Memory B cell (primary cell): ENCODE results near the gene SLCO2B1.
"Not testable (repeated sequence)": the region's sequence is repeated elsewhere in the genome, so short reads cannot be mapped to it uniquely, and the experiment has no call there.

ENCODE experiments used
- ATAC-seq: fragments of 150-1000 bp; cut with Tn5 transposase; 2 replicates; pipeline ENCODE4 v1.10.0; 2021; ENCODE audit warnings: low read depth, mild to moderate bottlenecking, moderate library complexity
- DNase-seq, 2 donors: peaks; one replicate each; pipeline ENCODE4 v3.0.0; 2022; ENCODE audit warnings: low spot score in 2 of 2
- H3K27ac Mint-ChIP-seq: one replicate; pipeline ENCODE4 v1.8.0; 2022; ENCODE audit warnings: mild to moderate bottlenecking, moderate library complexity, mixed read lengths
- H3K27me3 Mint-ChIP-seq: one replicate; pipeline ENCODE4 v1.8.0; 2022; ENCODE audit warnings: mixed read lengths
- H3K36me3 Mint-ChIP-seq: one replicate; pipeline ENCODE4 v1.8.0; 2022; ENCODE audit warnings: mild to moderate bottlenecking, mixed read lengths
- H3K4me1 Mint-ChIP-seq: one replicate; pipeline ENCODE4 v1.8.0; 2022; ENCODE audit warnings: mixed read lengths
- H3K4me3 Mint-ChIP-seq: one replicate; pipeline ENCODE4 v1.8.0; 2022; ENCODE audit warnings: mild to moderate bottlenecking, moderate library complexity, mixed read lengths
- H3K9me3 Mint-ChIP-seq: one replicate; pipeline ENCODE4 v1.8.0; 2022; ENCODE audit warnings: mixed read lengths

SLCO2B1 gene, protein sequence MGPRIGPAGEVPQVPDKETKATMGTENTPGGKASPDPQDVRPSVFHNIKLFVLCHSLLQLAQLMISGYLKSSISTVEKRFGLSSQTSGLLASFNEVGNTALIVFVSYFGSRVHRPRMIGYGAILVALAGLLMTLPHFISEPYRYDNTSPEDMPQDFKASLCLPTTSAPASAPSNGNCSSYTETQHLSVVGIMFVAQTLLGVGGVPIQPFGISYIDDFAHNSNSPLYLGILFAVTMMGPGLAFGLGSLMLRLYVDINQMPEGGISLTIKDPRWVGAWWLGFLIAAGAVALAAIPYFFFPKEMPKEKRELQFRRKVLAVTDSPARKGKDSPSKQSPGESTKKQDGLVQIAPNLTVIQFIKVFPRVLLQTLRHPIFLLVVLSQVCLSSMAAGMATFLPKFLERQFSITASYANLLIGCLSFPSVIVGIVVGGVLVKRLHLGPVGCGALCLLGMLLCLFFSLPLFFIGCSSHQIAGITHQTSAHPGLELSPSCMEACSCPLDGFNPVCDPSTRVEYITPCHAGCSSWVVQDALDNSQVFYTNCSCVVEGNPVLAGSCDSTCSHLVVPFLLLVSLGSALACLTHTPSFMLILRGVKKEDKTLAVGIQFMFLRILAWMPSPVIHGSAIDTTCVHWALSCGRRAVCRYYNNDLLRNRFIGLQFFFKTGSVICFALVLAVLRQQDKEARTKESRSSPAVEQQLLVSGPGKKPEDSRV

DNA sequence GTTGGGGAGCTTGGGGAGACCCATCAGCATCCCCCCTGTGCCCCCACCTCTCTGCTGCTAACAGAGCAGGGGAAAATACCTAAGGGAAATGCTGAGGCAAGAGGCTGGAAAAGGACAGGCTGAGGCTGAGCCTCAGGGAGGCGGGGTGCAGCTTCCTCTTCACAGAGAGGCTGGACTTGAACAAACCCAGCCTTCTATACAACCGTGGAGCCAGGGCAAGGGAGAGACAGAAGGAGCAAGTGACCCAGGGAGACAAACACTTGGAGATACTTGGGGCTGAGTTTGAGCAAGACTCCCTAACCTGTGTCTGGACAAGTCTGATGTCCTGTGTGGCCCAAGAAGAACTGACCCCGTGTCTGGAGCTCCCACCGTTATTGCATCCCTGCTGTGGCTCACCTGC is at the start of gene SLCO2B1:
TSS of gene SLCO2B1 (plus strand) at position 229 of the 400 bp plus-strand sequence. CDS start 275 bp downstream, outside the sequence.
- H3K4me1 Mint-ChIP-seq = no peaks in the 10 kb centered on the region
- no peaks in the 10 kb centered on the region for H3K36me3 Mint-ChIP-seq
- no peaks in the 10 kb centered on the region for H3K9me3 Mint-ChIP-seq
- peaks cover 12% of the 10 kb centered on the region for H3K27me3 Mint-ChIP-seq
- DNase-seq (no peak), ATAC-seq (no peak)
- H3K27ac Mint-ChIP-seq = no peak within 1 kb of the TSS
- H3K4me3 Mint-ChIP-seq = no peak within 1 kb of the TSS

DNA sequence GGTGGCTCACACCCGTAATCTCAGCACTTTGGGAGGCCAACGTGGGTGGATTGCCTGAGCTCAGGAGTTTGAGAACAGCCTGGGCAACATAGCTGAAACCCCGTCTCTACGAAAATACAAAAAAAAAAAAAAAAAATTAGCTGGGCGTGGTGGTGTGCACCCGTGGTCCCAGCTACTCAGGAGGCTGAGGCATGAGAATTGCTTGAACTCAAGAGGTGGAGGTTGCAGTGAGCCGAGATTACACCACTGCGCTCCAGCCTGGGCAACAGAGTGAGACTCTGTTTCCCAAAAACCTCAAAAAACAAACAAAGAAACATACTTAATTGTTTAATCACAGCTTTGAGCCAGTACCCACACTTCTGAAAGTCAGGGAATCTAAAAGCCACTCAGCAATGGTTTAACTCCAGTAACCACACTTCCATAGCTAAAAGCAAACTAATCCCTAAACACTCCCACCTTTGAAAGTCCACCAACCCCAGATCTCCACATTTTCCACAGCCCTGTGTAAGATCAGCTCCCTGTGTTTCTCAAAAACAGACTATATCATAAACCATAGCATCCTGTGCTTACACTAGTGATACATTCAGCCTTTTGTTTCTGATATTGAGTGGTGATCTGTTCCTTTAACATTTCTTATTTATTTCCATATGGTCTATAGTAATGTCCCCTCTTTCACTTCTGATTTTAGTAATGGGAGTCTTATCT is 49.3 kb upstream of the SLCO2B1 start:
- ATAC-seq (no peak), DNase-seq (no peak)
- Mint-ChIP-seq H3K9me3 (no peaks in the 10 kb centered on the region), H3K4me3 (no peak overlapping the region), H3K36me3 (no peaks in the 10 kb centered on the region), H3K27ac (no peak overlapping the region), H3K4me1 (no peaks in the 10 kb centered on the region), H3K27me3 (peaks cover 13% of the 10 kb centered on the region)

DNA sequence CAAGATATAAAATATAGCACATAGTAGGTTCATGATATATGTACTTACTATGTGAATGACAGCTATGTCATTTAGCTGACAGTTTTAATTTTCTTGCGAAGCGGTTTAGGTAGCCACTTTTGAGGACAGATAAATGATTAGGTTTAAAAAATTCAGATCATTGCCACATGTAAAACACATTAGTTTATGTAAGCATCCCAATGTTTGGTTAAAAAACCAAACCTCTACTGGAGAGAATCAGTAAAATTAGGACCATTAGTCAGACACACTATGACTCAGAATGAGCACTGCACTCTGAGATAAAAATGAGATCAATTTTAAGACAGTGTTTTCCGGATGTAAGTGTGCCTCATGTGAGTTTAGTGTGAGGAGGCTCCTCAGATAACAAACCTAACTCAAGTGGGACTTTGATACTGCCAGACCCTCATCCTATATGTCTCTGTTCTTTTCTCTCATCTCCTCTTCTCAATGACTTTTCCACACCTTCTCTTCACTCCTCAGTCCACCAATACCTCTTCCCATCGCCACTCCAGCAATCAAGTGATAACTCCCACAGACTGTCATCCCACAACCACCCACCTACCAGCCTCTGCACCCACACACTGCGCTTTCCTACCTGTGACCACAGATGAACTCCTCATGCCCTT is 47.4 kb upstream of the SLCO2B1 start:
- Mint-ChIP-seq H3K4me3 (no peak overlapping the region), H3K27ac (no peak overlapping the region), H3K9me3 (no peaks in the 10 kb centered on the region)

DNA sequence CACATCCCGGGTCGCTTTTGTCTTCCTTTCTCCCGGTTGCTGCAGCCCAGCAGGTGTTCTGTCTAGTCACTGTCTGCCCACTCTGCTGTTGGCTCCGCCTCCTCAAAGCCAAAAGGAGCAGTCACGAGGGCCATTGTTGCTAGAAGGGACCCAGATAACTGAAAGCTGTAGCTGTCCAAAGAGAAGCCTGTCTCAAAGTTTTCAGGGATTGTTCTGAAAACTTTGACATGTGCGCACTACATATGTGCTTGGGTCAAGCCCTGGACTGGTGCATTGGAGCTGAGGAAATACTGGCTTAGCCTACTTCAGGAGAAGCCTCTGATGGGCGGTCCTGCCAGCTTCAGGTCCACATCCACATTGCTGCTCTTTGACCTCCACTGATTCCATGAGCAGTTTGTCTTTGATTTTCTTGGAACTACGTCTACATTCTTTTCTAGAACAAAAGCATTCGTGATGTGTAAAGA is 45.4 kb upstream of the SLCO2B1 start:
- Mint-ChIP-seq H3K36me3 (no peaks in the 10 kb centered on the region), H3K27me3 (peaks cover 12% of the 10 kb centered on the region), H3K9me3 (peaks cover 3% of the 10 kb centered on the region), H3K4me1 (no peaks in the 10 kb centered on the region), H3K27ac (no peak overlapping the region), H3K4me3 (no peak overlapping the region)
- ATAC-seq (no peak), DNase-seq (no peak)

More for the DNA sequence above, 47.4 kb upstream of the SLCO2B1 start:
- ATAC-seq = no peak
- Mint-ChIP-seq H3K36me3 (no peaks in the 10 kb centered on the region), H3K4me1 (no peaks in the 10 kb centered on the region), H3K27me3 (peaks cover 11% of the 10 kb centered on the region)
- DNase-seq = no peak

DNA sequence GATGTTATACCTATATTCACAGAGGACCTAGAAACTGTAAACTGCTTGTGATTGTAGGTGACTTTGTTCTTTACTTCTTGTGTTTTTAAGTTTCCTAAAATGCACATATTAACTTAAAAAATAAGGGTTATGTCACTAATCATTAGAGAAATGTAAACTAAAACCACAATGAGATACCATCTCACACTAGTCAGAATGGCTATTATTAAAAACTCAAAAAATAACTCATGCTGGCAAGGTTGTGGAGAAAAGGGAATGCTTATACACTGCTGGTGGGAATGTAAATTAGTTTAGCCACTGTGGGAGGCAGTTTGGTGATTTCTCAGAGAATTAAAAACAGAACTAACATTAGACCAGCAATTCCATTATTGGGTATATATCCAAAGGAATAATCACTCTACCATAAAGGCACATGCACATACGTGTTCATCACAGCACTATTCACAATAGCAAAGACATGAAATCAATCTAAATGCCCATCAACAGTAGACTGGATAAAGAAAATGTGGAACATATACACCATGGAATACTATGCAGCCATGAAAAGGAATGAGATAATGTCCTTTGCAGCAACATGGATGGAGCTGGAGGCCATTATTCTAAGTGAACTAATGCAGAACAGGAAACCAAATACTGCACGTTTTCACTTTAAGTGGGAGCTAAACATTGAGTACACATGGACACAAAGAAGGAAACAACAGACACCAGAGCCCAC is 44.8 kb upstream of the SLCO2B1 start:
- not testable (repeated sequence) for H3K4me1 Mint-ChIP-seq, DNase-seq, H3K4me3 Mint-ChIP-seq, H3K36me3 Mint-ChIP-seq, H3K27ac Mint-ChIP-seq, ATAC-seq, H3K9me3 Mint-ChIP-seq
- peaks cover 12% of the 10 kb centered on the region for H3K27me3 Mint-ChIP-seq

DNA sequence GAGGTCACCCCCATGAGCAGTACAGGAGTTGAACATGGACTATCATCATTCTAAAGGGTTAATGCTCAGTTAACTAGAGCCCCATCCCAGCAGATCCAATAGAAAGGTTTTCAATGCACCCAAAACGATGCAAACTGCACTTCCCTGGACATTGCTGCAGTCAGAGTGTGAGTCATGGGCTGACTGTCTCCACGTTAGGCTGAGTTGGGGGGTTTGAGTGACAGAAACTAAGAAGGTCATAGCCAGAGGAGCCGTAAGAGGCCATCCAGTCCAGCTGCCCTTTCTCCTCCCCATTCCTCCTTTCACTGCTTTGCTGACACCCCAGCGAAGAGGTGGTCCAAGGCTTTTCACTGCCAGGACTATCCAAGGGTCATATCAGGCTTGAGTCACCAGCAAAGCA is 43.7 kb upstream of the SLCO2B1 start:
- H3K4me3 Mint-ChIP-seq = no peak overlapping the region
- H3K27ac Mint-ChIP-seq = no peak overlapping the region
- H3K9me3 Mint-ChIP-seq = peaks cover 9% of the 10 kb centered on the region
- no peak for DNase-seq
- H3K36me3 Mint-ChIP-seq = no peaks in the 10 kb centered on the region
- peaks cover 10% of the 10 kb centered on the region for H3K27me3 Mint-ChIP-seq
- no peak for ATAC-seq
- H3K4me1 Mint-ChIP-seq = no peaks in the 10 kb centered on the region

DNA sequence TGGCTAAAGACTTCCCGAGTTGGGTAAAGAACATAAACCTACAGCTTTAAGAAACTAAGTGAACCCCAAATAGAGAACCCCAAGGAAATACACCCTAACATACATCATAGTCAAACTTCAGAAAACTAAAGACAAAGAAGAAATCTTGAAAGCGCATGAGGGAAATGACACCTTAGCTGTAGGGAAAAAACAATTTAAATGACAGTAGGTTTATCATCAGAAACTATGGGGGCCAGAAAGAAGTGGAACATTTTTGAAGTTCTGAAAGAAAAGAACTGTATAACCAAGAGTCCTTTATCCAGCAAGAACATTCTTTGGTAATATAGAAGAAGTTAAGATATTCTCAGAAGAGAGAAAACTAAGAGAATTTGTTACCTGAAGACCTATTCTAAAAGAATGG is 38.7 kb upstream of the SLCO2B1 start:
- no peaks in the 10 kb centered on the region for H3K36me3 Mint-ChIP-seq
- H3K27ac Mint-ChIP-seq = no peak overlapping the region
- ATAC-seq (no peak), DNase-seq (no peak)
- peaks cover 16% of the 10 kb centered on the region for H3K27me3 Mint-ChIP-seq
- H3K4me3 Mint-ChIP-seq = no peak overlapping the region
- H3K4me1 Mint-ChIP-seq = no peaks in the 10 kb centered on the region
- H3K9me3 Mint-ChIP-seq = peaks cover 21% of the 10 kb centered on the region

DNA sequence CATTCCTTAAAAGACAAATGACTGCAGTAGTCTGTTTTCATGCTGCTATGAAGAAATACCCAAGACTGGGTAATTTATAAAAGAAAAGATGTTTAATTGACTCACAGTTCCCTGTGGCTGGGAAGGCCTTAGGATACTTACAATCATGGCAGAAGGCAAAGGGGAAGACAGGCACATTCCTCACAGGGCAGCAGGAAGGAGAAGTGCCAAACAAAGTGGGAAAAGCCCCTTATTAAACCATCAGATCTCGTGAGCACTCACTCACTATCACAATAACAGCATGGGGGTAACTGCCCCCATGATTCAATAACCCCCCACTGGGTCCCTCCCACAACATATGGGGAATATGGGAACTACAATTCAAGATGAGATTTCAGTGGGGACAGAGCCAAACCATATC is 37.9 kb upstream of the SLCO2B1 start:
- peaks cover 21% of the 10 kb centered on the region for H3K9me3 Mint-ChIP-seq
- no peak overlapping the region for H3K4me3 Mint-ChIP-seq
- H3K36me3 Mint-ChIP-seq = no peaks in the 10 kb centered on the region
- DNase-seq (no peak), ATAC-seq (no peak)
- H3K27me3 Mint-ChIP-seq = peaks cover 16% of the 10 kb centered on the region
- no peaks in the 10 kb centered on the region for H3K4me1 Mint-ChIP-seq
- H3K27ac Mint-ChIP-seq = no peak overlapping the region

DNA sequence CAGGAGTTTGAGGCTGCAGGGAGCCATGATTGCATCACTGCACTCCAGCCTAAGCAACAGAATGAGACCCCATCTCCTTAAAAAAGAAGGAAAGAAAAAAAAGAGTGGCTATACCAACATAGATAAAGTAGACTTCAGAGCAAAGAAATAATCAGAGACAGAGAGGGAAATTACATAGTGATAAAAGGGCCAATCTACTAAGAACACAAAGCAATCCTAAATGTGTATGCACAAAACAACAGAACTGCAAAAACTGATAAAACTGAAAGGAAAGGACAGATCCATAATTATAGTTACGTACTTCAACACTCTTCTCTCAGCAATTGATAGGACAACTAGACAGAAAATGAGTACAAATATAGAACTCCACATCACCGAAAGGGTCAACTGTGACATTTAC is 36.4 kb upstream of the SLCO2B1 start:
- no peak for ATAC-seq
- Mint-ChIP-seq H3K27ac (no peak overlapping the region), H3K4me3 (no peak overlapping the region), H3K36me3 (no peaks in the 10 kb centered on the region), H3K4me1 (no peaks in the 10 kb centered on the region), H3K27me3 (peaks cover 21% of the 10 kb centered on the region), H3K9me3 (peaks cover 23% of the 10 kb centered on the region)
- DNase-seq = no peak

DNA sequence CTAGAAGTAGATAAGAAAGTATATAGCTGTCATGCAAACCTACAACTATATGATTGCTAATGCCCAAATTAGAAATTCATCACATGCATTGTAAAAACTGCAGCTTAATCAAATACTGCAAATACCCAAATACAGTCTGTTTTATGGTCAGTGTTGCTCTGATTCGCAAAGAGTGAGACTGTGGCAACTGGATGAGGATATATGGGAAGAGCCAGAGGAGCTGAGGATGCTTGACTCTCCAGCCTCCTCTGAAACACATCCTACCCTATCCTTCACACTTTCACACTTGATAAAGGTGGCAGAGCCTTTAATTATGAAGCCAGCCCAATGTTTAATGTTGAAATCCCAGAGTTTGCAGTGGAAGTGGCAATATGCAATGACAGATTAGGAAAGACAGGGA is 32.3 kb upstream of the SLCO2B1 start:
- Mint-ChIP-seq H3K9me3 (peaks cover 9% of the 10 kb centered on the region), H3K4me1 (no peaks in the 10 kb centered on the region), H3K27ac (no peak overlapping the region), H3K4me3 (no peak overlapping the region), H3K36me3 (no peaks in the 10 kb centered on the region), H3K27me3 (peaks cover 18% of the 10 kb centered on the region)
- ATAC-seq (no peak), DNase-seq (no peak)

DNA sequence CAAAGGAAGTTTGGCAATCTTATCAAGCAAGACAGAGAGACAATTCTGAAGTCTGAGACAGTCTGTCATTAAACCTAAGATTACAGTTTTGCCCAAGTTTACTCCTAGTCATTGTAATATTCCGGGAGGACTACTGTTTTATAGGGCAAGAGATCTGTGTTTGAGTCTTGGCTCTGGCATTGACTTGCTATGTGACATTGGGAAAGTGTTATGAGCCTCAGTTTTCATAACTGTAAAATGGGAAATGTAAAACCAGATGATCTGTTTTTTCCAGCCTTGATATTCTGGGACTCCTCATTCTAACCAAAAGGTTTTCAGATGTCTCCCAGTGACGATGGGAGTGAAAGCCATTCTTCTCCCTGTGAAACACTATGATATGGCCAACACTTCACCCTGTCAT is 24.3 kb upstream of the SLCO2B1 start:
- Mint-ChIP-seq H3K27ac (no peak overlapping the region), H3K4me1 (peaks cover 2% of the 10 kb centered on the region), H3K4me3 (no peak overlapping the region), H3K36me3 (no peaks in the 10 kb centered on the region), H3K27me3 (peaks cover 15% of the 10 kb centered on the region), H3K9me3 (peaks cover 3% of the 10 kb centered on the region)
- ATAC-seq (no peak), DNase-seq (no peak)

DNA sequence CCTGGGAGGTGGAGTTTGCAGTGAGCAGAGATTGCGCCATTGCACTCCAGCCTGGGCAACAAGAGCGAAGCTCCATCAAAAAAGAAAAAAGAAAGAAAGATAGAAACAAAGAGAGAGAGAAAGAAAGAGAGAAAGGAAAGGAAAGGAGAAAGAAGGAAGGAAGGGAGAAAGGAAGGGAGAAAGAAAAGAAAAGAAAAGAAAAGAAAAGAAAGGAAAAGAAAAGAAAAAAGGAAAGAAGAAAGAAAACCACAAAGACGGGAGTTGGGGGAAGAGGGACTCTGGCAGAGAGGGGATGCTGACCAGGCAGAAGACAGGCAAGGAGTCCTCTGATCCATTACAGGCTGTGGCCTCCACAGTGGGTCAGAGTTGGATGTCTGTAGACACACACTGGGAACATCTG is 18.8 kb upstream of the SLCO2B1 start:
- no peak for ATAC-seq

DNA sequence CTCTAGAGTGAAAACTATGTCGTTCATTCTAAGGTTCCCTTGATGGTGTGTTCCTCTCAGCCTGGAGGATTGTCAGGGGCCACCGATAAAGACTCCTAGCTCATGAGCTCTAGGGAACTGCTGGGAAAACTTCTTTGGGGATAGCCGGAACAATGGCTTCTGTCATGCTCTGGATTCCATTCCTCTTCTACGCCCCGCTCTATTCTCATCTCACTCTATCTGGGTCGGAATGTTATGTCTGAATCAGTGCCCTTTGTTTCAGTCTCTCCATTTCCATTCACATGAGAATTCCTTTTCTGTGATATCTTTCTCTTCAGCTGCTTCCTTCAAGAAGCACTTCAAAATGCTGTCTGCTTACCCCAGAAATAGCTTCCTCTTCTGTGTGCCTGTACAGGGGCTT is 16.9 kb upstream of the SLCO2B1 start:
- Mint-ChIP-seq H3K27ac (no peak overlapping the region), H3K4me3 (no peak overlapping the region), H3K4me1 (peaks cover 2% of the 10 kb centered on the region), H3K9me3 (peaks cover 1% of the 10 kb centered on the region), H3K27me3 (peaks cover 26% of the 10 kb centered on the region), H3K36me3 (no peaks in the 10 kb centered on the region)
- ATAC-seq (no peak), DNase-seq (no peak)

More for the DNA sequence above, 18.8 kb upstream of the SLCO2B1 start:
- Mint-ChIP-seq H3K4me1 (peaks cover 2% of the 10 kb centered on the region), H3K36me3 (no peaks in the 10 kb centered on the region), H3K27ac (no peak overlapping the region), H3K27me3 (peaks cover 26% of the 10 kb centered on the region), H3K9me3 (peaks cover 4% of the 10 kb centered on the region), H3K4me3 (no peak overlapping the region)
- DNase-seq = no peak
